HG03066 (cell line): ENCODE results near the gene ADAMTS16.

Experiments
- ATAC-seq: cut with Tn5 transposase; IDR thresholded peaks from one replicate; pipeline ENCODE4 v1.9.1; 2021; ENCODE audit warnings: low read depth; ENCODE audit not compliant: unreplicated experiment

Gene ADAMTS16

DNA sequence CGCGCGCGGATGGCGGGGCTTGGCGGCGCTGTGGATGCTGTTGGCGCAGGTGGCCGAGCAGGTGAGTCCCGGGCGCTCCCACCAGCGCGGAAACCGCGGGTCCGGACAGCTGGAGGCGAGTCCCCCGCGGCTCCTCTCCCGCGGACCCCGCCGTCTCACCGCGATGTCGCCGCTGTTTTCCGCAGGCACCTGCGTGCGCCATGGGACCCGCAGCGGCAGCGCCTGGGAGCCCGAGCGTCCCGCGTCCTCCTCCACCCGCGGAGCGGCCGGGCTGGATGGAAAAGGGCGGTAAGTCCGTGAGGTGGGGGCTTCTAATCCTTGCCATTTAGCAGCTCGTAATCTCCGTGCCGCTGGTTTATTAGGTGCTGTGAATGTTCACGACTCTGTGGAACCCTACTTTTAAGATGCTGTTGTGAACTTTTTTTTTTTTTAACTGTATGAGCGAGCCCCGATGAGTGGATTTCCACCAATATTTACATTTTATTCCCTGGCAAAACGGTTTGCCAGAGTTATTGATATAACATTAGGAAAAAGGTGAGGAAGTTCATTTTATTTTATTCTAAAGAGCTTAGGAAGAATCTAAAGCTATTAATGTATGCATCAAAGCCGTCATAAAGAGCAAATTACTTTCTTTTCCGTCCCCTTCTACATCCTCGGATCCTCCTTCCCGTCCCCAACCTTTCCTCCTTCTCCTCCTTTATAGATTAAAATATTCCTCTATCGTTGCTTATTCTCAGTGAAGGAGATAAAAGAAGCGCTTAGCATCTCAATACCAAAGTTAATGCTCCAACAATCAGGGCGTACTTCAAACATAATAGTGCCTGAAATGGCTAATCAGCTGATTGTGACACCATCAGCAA lies 579 bp downstream of the ADAMTS16 start:
- no peak for ATAC-seq

GRCh38 chr5:5141339-5141599 lies 1.1 kb downstream of the ADAMTS16 start:
- ATAC-seq, result no peak

DNA sequence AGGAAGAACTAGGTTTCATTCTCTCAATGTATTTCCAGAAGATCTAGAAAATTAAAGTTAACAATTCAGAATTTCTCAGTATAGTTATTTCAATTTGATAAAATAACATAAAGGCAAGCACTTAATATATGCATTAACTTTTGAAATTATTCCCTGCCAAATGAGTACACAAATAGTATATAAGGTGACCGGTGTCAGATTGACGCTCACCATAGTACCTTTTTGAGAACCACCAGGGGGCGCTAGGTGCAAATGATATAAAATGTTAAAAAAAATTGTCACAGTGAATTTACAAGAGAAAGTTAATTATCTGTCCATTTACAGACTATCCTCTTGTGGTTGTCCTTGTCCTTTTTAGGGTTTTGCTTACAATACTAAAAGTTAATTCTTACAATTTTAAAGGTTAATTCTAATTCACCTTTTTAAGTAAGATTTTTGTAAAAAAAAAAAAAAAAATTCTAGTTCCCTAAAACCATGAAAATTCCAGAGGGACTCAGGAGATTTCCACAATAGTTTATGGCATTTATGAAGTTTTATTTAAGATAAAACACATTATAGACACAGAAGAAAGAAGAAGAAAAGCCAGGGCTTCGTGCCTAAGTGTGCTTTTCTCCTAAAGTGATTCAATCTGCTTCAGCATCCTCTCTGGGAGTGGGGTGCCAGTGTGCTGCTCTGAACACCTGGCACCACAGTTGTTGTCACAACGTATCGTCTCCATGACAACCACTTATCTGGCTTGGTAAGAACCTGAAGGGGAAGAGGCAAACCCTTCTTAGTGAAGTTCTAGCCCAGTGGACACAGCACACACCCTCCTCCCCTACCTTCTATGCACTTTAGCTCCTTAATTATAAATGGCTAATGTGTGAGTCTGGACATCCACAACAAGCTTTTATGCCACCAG lies 1.7 kb downstream of the ADAMTS16 start:
- no peak for ATAC-seq

GRCh38 chr5:5144441-5144840 lies 4.3 kb downstream of the ADAMTS16 start:
- ATAC-seq, result no peak

- no peak for ATAC-seq
These were observed 5.8 kb downstream of the ADAMTS16 start for GRCh38 chr5:5145651-5146529.

DNA sequence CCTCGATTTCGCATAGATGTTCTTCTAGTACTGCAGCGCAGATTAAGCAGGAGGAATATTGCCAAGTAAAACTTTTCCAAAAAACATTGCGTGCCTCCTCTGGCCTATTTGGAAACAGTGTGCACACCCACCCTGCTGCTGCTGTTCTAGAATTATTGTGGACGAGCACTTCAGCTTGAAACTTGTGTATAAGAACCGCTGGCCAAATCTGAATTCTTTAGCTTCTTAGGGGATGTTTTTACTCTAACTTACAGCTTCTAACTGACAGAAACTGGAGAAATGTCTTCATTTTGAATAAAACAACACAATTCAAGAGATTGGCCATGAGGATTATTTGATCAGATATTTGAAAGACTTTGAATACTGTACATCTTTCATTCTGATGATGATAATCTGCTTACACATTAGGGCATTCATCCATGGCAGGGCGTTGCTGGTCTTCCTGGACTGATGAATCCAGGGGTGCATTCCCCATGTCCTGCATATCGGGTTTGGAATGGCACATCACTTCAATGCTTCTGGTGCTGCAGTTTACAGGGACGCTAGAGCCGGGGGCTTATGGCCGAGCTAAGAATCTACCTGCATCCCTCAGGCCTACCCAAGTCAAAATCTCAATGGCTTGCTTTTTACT lies 6.5 kb downstream of the ADAMTS16 start:
- ATAC-seq, result no peak

DNA sequence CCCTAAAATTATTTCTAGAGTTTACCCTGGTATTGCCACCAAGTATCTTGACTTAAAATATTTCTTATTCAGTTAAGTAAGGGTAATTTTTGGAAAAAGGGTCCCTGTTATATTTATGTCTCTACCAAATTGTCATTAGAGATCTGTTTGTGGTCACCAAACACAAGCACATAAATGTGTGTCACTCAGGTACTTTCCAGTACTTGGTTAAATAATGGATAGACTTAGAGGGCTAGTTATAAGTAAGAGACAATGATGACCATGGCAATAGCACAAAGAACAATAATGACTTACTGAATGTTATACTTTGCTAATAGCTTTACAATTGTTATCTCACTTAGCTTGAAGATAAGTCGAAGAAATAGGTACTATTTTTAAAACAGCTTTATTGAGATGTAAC lies 9.0 kb downstream of the ADAMTS16 start:
- ATAC-seq, result no peak

GRCh38 chr5:5150667-5151066 lies 10.5 kb downstream of the ADAMTS16 start:
- no peak for ATAC-seq

DNA sequence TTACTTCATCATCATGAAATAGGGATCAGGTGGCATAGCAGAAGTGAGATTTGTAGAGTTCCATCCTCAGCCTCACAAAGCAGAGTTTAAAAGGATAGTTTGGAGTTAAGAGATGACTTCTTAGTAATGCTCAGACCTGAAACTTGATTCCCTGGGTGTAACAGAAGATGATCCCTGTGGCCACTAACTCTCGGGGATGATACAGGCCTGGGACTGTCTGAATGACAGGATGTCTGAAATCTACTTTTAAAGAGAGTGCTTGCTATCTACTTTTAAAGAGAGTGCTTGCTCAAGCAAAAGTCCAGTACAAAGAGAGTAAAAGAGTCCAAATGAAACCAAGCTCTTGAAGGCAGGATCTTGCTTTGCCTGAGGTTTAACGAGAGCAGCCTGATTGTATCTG lies 14.6 kb downstream of the ADAMTS16 start:
- no peak for ATAC-seq

GRCh38 chr5:5155617-5156016 lies 15.5 kb downstream of the ADAMTS16 start:
- ATAC-seq, result no peak

DNA sequence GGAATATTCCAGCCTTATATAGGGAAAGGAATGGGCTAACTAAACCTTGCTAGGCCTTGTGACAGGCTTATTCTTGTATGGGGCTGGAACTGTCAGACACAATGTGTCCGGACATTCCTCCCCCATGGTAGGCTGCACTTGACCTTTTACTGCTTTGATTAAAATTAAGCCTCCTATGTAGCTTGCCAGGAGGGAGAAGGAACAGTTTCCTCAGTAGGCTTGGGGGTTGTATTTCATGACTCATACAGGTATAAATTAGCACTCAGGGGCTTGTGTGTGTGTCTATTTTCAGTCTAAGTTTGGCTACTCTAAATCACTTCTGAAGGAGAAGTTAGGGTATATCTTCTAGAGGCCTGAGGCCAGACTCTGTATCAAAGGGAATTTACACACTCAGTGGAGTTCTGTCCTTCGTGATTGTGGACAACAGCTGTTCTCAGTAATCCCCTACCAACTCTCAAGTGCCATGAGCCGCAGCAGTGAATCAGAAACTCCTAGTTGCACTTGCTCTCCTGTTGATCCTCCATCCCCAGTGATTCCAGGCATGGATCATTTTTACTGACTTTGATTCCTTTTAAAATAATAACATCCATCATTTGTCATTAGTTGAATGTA lies 16.4 kb downstream of the ADAMTS16 start:
- no peak for ATAC-seq

DNA sequence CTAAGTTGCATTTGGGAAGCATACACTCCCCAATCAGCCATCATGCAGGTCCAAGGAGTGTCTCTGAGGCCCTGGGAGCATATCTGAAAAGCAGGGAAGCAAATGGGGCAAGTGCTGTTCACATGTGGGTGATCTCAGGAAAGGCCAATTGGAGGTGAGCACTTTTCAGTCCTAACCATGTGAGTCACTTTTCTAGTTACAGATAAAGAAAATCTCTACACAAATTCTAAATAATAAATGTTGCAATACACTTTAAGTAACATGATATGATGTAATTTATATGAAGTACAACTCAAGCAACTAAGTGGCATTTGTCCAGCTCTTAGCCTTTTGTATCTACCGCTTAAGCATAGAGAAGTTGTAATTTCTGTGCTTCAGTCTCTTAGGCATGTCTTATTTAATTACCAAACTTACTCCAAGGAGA lies 18.4 kb downstream of the ADAMTS16 start:
- ATAC-seq, result no peak

DNA sequence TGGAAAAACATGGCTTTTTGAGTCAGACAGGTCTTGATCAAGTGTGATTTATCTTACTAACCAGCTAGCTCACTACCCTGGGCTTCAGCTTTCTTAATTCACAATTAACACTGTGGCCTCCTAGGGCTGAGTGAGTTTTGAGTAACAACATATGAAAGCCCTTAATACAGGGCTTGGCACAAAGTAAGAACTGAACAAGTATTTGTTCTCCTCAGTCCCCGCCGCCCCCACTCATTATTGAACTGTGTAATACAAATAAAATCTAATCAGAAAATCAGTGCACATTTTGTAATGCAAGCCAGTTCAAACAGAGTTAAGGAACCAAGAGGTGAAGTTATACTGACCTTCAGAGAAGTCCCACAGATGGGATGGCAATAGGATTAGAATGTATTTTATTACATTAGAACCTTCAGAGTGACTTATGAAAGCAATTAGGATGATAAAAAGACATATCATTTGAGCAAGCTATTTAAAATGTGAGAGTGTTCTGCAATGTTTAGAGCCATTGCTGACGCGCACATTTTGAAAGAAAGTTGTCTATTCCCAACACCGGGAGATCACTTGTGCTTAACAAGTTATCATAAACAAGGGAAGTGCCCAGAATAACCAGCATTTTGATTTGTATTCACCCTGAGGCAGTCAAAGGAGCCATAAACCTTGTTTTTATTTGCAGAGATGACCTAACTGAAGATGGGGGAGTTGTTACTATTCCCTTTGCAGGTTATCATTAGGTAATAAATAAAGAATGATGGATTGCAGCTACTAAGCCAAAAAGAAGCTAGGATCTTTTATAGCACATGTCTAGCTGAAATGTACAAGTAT lies 19.4 kb downstream of the ADAMTS16 start:
- no peak for ATAC-seq

- ATAC-seq, result no peak
These were observed 24.0 kb downstream of the ADAMTS16 start for GRCh38 chr5:5164163-5164562.

DNA sequence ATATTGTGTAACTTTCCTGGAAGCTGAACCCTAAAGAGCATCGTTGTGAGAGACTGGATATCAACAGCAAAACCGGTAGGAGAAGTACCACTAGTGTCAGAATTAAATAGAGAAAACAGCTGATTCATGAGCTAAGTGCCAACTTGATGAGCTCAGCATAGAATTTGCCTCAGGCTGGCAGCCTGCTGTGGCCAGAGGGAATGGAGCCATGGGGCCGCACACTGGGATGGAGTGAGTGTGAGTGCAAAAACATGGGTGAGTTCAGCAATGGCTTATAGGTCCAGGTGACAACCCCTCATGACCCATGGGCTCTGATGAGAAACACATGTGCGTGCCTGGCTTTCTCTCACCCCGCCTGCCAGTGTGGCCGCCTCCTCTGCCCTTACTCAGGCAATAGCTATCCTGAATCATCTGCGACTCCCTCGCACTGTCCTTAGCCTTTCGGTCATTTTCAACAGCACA lies 25.4 kb downstream of the ADAMTS16 start:
- no peak for ATAC-seq

DNA sequence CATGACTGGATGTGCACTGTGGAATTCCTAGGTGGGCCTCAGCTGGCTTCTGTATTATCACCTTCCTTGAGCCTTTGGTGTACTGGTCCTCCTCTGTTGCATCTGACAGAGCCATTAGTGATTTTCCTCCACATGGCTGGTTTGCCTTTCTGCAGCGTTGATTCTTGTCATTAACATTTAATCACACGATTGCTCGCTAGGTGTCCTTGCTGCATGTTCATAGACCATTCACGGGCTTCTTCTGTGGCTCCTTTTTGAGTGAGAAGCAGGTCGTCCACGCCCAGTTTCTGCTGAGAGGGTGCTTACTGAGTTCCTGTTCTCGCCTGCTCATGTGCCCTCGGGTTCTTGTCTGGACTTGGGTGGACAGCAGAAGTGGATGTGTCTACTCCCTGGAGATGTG lies 29.3 kb downstream of the ADAMTS16 start:
- ATAC-seq, result no peak

- no peak for ATAC-seq
These were observed 38.0 kb downstream of the ADAMTS16 start for GRCh38 chr5:5178136-5178535.

GRCh38 chr5:5178580-5178979 lies 38.5 kb downstream of the ADAMTS16 start:
- ATAC-seq, result no peak

DNA sequence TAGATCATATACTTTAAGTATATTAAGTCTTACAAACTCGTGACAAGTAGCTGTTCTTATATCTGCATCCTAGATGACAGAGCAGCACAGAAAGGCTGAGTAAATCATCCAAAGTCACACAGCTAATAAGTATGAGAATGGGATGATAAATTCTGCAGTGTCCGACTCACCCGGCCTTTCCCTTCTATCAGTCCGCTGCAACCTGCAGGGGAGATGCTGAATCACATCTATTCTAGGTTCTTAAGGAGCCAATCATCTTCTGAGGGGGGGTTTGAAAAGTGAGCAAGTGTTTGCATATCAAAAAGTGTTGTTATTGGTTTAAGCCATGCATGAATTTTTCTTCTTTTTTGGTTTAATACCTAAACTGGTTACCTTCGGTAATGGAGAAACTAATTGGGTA lies 38.9 kb downstream of the ADAMTS16 start:
- ATAC-seq, result no peak
